IPS-11a (cell line): ENCODE data around the gene TAF3.

Experiments used
- H3K4me3 ChIP-seq: one replicate; pipeline ENCODE4 v1.5.1; 2013; ENCODE audit warnings: low read depth, low read length, control low read depth

Gene TAF3

GRCh38 chr10:8054494-8055407, 236.4 kb downstream of the TAF3 start, which contains the start of gene GATA3:
Gene GATA3 (plus strand): TSS chr10:8054688. CDS start chr10:8055656, 968 bp downstream.
- peak within 1 kb of the TSS; percentile 47 for H3K4me3 ChIP-seq

DNA sequence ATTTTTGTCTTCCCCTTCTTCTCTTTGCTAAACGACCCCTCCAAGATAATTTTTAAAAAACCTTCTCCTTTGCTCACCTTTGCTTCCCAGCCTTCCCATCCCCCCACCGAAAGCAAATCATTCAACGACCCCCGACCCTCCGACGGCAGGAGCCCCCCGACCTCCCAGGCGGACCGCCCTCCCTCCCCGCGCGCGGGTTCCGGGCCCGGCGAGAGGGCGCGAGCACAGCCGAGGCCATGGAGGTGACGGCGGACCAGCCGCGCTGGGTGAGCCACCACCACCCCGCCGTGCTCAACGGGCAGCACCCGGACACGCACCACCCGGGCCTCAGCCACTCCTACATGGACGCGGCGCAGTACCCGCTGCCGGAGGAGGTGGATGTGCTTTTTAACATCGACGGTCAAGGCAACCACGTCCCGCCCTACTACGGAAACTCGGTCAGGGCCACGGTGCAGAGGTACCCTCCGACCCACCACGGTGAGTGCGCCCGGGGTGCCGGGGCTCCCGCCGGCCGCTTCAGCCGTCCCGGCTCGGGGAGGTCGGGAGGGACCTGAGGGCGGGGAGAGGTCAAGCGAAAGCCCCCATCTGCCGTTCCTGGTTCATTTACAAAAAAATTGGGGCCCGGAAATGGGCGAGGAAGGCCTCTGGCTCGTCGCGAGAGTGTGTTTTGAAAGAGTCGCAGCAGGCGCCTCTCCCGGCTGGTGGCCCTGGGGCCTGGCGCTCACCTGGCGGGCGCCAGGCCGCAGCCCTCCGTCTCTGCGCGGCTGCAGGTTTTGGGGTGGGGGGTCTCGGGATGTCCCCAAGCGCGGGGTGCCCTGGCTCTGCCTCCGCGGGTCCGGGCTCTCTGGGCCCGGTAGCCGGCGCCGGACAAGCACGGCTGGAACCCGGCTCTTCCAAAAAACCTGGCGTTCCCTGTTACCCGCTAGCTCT, 237.4 kb downstream of the TAF3 start:
- peak overlapping the region; percentile 47 for H3K4me3 ChIP-seq

GRCh38 chr10:8056378-8056777, 238.1 kb downstream of the TAF3 start:
- H3K4me3 ChIP-seq, result peak overlapping the region; percentile 27

DNA sequence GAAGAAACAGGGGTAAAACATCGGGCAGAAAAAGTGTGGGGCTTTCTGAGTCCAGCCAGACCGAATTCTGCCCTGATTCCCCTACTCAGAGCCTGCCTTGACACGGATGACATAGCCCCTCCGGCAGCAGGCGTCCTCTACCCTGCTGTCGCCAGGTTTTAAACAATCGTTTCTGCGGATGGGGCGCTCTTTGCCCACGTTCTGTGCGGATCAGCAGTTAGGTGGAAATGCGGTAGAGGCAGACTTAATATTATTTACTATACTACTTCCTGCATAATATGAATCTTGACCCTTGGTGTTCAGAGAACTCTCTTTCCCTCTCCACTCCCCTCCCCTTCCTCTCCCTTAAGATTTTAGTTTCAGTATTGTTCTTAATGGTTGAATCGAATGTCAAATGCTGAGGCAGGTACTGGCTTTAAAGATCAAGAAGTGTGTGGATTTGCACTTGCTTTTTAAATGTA, 238.6 kb downstream of the TAF3 start:
- H3K4me3 ChIP-seq, result peak overlapping the region; percentile 4

GRCh38 chr10:8057636-8058273, 239.4 kb downstream of the TAF3 start:
- H3K4me3 ChIP-seq, result no peak overlapping the region

GRCh38 chr10:8058274-8059111, 240.2 kb downstream of the TAF3 start:
- H3K4me3 ChIP-seq, result no peak overlapping the region

GRCh38 chr10:8059191-8059936, 241.1 kb downstream of the TAF3 start:
- H3K4me3 ChIP-seq, result no peak overlapping the region

DNA sequence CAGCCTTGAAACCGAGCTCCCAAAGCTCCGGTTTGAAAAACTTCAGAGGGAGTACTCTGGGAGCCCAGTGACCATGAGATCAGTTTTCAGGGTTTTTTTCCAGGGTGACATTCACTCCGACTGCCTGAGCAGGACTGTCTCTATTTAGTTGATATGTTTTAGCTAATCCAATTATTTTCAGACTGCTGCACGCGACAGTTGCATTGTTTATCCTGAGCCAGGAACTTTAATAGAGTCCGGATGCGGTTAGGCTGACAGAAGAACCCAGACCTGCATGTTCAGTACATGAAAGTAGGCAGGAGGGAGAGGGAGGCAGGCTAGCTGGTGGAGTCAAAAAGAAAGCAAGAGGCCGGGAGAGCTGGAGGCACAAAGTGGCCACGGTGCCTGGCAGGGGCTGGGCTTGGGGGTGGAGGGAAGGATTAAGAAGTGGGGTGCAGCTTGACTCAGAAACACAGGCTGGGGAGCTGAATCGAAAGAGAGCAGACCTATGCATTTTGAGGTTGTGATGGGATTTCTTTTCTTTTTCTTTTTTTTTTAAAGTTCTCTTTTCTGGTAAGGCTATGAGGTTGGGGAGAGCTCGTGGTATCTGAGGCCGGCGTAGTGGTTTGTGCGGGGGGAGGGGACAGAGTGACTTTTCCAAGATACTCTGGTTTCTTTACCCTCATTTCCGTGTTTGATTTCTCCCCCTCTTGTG, 241.9 kb downstream of the TAF3 start:
- H3K4me3 ChIP-seq, result no peak overlapping the region

GRCh38 chr10:8060704-8061121, 242.4 kb downstream of the TAF3 start:
- no peak overlapping the region for H3K4me3 ChIP-seq

DNA sequence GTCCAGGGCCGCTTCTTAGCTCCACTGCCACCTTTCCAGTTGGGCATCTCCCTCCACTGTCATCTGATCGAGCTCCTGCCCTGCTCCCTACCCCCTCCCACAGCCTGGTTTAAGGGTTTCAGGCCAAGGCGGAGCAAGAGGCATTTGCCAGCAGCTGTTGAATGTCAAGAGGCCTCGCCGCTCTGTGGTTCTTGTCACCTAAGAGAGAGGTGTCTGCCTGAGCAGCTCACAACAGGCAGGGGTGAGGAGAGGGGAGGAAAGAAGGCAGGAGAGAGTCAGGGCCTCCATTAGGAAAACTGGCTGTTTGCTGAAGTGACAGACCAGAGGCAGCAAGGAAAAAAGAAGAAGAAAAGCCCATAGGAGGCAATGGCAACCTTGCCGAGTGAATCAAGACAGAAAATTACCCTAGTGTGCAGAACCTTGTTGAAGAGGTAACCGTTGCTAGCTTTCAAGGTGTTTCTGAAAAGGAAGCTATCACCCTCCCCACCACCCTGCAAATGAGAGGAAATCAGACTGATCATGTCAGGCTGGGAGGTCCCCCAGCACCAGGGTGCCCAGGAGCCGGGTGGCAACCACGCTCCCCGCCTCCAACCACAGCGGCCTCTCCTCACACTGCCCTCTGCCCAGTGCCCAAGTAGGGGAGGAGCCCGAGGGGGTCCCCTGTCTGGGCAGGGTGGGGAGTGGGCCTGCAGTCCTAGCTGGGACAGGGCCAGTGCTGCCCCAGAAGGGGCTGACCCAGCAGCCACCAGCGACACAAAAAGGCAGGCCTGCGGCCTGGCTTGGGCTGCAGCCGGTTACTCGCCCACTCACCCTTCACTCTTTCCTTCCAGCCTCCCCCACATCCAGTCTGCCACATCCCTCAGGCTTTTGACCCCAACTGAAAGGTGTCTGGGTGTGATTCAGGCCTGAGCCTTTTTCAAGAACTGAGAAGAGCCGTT, 243.2 kb downstream of the TAF3 start:
- H3K4me3 ChIP-seq, result no peak overlapping the region

GRCh38 chr10:8063128-8063908, 245.0 kb downstream of the TAF3 start:
- H3K4me3 ChIP-seq, result no peak overlapping the region

- no peak overlapping the region for H3K4me3 ChIP-seq
These were observed 245.6 kb downstream of the TAF3 start for GRCh38 chr10:8063935-8064334.

- no peak overlapping the region for H3K4me3 ChIP-seq
These were observed 246.1 kb downstream of the TAF3 start for GRCh38 chr10:8064436-8064835.

- H3K4me3 ChIP-seq, result no peak overlapping the region
These were observed 247.3 kb downstream of the TAF3 start for GRCh38 chr10:8065651-8066050.

- no peak overlapping the region for H3K4me3 ChIP-seq
These were observed 247.8 kb downstream of the TAF3 start for GRCh38 chr10:8066124-8066523.
